ENCODE results near the gene ALKBH8.

Gene ALKBH8

DNA sequence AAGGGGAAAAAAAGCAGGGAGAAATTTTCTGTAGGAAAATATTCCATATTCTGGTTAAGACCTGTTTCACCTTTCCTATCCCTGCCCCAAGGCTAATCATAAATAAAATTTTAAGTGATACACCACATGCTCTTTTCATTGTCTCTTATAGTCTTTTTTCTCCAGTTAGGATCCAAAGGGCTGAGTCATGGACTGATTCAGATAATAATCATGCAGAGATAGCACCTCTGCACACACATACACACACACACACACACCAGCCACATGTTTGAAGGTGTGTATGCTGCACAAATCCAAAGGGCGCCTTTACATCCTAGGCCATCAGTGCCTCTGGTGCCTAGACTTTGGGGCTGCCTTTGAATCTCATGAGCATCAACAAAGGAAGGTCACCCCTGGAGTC lies 72.4 kb downstream of the ALKBH8 start:
- H3K4me3 ChIP-seq (replicated peaks; ENCODE audit: low read depth, low read length), result no peak overlapping the region
- DNase-seq (ENCODE audit: low read depth), result peak; percentile 11
- TF ChIP-seq, protein P1, sequence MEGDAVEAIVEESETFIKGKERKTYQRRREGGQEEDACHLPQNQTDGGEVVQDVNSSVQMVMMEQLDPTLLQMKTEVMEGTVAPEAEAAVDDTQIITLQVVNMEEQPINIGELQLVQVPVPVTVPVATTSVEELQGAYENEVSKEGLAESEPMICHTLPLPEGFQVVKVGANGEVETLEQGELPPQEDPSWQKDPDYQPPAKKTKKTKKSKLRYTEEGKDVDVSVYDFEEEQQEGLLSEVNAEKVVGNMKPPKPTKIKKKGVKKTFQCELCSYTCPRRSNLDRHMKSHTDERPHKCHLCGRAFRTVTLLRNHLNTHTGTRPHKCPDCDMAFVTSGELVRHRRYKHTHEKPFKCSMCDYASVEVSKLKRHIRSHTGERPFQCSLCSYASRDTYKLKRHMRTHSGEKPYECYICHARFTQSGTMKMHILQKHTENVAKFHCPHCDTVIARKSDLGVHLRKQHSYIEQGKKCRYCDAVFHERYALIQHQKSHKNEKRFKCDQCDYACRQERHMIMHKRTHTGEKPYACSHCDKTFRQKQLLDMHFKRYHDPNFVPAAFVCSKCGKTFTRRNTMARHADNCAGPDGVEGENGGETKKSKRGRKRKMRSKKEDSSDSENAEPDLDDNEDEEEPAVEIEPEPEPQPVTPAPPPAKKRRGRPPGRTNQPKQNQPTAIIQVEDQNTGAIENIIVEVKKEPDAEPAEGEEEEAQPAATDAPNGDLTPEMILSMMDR (IDR thresholded peaks at IDR 0.05; ENCODE audit: low read length, missing control alignments), result no peak

GRCh38 chr11:107490836-107491235 lies 74.7 kb downstream of the ALKBH8 start:
- no peak for DNase-seq (ENCODE audit: low read depth)
- no peak overlapping the region for H3K4me3 ChIP-seq (replicated peaks; ENCODE audit: low read depth, low read length)
- TF ChIP-seq, protein P1 (IDR thresholded peaks at IDR 0.05; ENCODE audit: low read length, missing control alignments), result no peak

DNA sequence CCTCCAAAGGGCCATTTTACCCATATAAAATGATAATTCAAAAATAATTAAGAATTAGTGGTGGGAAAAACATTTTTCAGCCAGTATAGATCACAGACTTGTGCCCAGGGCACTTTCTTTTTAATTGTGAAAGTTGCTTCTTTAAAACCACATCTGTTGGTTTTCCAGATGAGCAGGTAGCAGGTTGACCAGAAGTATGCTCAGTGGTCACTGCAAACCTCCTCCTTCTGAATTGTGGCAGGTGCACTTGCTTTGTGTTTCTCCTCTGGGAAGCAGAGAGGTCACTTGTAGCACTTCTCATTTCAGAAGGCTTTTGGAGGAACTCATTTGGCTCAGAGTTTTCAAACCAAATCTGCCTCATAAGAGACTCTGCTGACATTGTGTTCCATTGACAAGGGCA lies 83.3 kb downstream of the ALKBH8 start:
- no peak for DNase-seq (ENCODE audit: low read depth)
- TF ChIP-seq, protein P1 (IDR thresholded peaks at IDR 0.05; ENCODE audit: low read length, missing control alignments), result no peak
- H3K4me3 ChIP-seq (replicated peaks; ENCODE audit: low read depth, low read length), result no peak overlapping the region

DNA sequence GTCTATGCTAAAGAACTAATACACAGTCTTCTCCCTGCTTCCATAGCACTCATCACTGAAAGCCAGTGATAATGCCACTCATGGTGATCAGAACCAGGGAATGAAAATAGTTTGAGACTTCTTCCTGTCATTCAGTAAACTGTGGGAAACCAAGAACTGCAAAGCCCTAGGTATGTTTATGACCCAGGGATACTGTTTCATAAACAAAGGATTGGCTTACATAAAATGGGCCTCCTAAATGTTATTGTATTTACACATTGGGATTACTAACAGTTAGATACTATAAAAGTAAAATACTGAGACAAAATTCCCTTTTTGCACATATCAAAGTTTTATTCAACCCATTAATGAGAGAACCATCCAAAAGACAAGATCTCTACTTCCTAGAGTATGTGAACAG lies 86.6 kb downstream of the ALKBH8 start:
- DNase-seq (ENCODE audit: low read depth), result no peak
- no peak overlapping the region for H3K4me3 ChIP-seq (replicated peaks; ENCODE audit: low read depth, low read length)
- TF ChIP-seq, protein P1 (IDR thresholded peaks at IDR 0.05; ENCODE audit: low read length, missing control alignments), result no peak

- TF ChIP-seq, protein P1 (IDR thresholded peaks at IDR 0.05; ENCODE audit: low read length, missing control alignments), result no peak
- no peak overlapping the region for H3K4me3 ChIP-seq (replicated peaks; ENCODE audit: low read depth, low read length)
- DNase-seq (ENCODE audit: low read depth), result no peak
These were observed 87.7 kb downstream of the ALKBH8 start for GRCh38 chr11:107477820-107478219.

DNA sequence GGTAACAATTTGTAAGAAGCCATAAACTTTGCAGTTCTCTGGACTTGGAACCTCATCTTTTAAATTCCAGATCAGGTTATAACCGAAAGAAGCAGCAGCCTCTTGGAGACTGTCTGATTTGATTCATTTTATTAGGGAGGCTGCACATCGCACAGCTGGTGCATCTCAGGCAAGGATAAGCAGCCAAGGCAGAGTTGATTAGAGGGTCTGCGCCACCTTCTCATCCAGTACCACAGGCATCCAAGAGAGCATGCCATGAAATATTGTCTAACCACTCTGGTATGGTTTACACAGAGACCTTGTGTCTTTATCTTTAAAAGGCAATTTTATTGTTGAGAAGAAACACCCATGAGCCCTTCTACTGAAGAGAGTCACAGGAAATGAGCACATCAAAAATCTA lies 91.7 kb downstream of the ALKBH8 start:
- no peak overlapping the region for H3K4me3 ChIP-seq (replicated peaks; ENCODE audit: low read depth, low read length)
- peak; percentile 15 for DNase-seq (ENCODE audit: low read depth)
- TF ChIP-seq, protein P1 (IDR thresholded peaks at IDR 0.05; ENCODE audit: low read length, missing control alignments), result no peak

DNA sequence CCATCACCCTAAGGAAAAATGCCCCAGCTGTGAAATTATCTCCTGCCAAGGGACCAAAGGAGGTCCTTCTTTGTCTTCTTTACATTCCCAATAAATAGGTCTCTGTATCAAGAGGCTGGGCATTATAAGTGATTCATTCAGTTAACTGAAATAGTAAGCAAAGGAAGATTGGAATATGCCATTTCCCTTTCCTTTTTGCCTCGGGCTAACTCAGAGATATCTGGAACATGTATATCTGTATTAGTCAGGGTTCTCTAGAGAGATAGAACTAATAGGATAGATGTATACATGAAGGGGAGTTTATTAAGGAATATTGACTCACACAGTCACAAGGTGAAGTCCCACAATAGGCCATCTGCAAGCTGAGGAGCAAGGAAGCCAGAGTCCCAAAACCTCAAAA lies 92.6 kb downstream of the ALKBH8 start:
- H3K4me3 ChIP-seq (replicated peaks; ENCODE audit: low read depth, low read length), result no peak overlapping the region
- DNase-seq (ENCODE audit: low read depth), result no peak
- TF ChIP-seq, protein P1 (IDR thresholded peaks at IDR 0.05; ENCODE audit: low read length, missing control alignments), result no peak

Data from fibroblast of pulmonary artery (primary cell).